Karpas-422 (cell line): ENCODE measurements around the gene CDCA5. TPM values are rescaled to one million over a fixed set of nuclear protein-coding genes. Genes with fewer than 3 reads are reported as not detected.
A peak's percentile ranks its signal among the peaks of the same experiment; 100 is the strongest.

Source experiments
- DNase-seq: peaks from one replicate; pipeline ENCODE4 v3.0.0-alpha.2; 2015
- H2AFZ ChIP-seq: fragments of 200-600 bp; sonication (generic); 2 replicates; pipeline ENCODE4 v1.6.1; 2014; ENCODE audit warnings: antibody characterized with exemption, low read length, mixed read lengths
- H3K27ac ChIP-seq: fragments of 200-600 bp; sonication (generic); 2 replicates; pipeline ENCODE4 v1.5.1; 2014; ENCODE audit warnings: mild to moderate bottlenecking, low read length, moderate library complexity
- H3K27me3 ChIP-seq: fragments of 200-600 bp; sonication (generic); 2 replicates; pipeline ENCODE4 v1.6.1; 2014; ENCODE audit warnings: low read length, mixed read lengths
- H3K36me3 ChIP-seq: fragments of 200-600 bp; sonication (generic); 2 replicates; pipeline ENCODE4 v1.6.1; 2014; ENCODE audit warnings: low read length, mixed read lengths; ENCODE audit not compliant: insufficient read depth
- H3K4me1 ChIP-seq: fragments of 200-600 bp; sonication (generic); 2 replicates; pipeline ENCODE4 v1.6.1; 2014; ENCODE audit warnings: mild to moderate bottlenecking, low read length, mixed read lengths
- H3K4me2 ChIP-seq: fragments of 200-600 bp; sonication (generic); 2 replicates; pipeline ENCODE4 v1.6.1; 2014; ENCODE audit warnings: low read length, low read depth, mild to moderate bottlenecking; ENCODE audit not compliant: poor library complexity, severe bottlenecking
- H3K4me3 ChIP-seq: fragments of 200-600 bp; sonication (generic); 2 replicates; pipeline ENCODE4 v1.5.1; 2014; ENCODE audit warnings: mild to moderate bottlenecking, antibody characterized with exemption, low read length, mixed read lengths
- H3K79me2 ChIP-seq: fragments of 200-600 bp; sonication (generic); 2 replicates; pipeline ENCODE4 v1.6.1; 2014; ENCODE audit warnings: mild to moderate bottlenecking, low read length, mixed read lengths
- H3K9ac ChIP-seq: fragments of 200-600 bp; sonication (generic); 2 replicates; pipeline ENCODE4 v1.6.0; 2014; ENCODE audit warnings: low read length
- H3K9me2 ChIP-seq: fragments of 200-600 bp; sonication (generic), shearing (Covaris generic); replicated peaks from 2 replicates; pipeline ENCODE4 v1.6.0; 2014; ENCODE audit warnings: mild to moderate bottlenecking, low read length, moderate library complexity; ENCODE audit not compliant: insufficient read depth
- H3K9me3 ChIP-seq: fragments of 300-700, 200-600 bp; sonication (generic); 2 replicates; pipeline ENCODE4 v1.6.1; 2014; ENCODE audit warnings: low read length, mixed read lengths
- H4K20me1 ChIP-seq: fragments of 200-600 bp; sonication (generic); 2 replicates; pipeline ENCODE4 v1.6.1; 2014; ENCODE audit warnings: mild to moderate bottlenecking, antibody characterized with exemption, low read length, low read depth; ENCODE audit not compliant: insufficient read depth
- total RNA-seq: library from RNA; depleted of rRNA; stranded (reverse); fragments of >200 nt; shearing (Covaris generic); gene quantifications from 2 replicates; pipeline ENCODE4 v1.2.3, GENCODE V29; 2014; ENCODE audit warnings: low replicate concordance

Gene CDCA5
- total RNA-seq, 1 experiment from 2014 or later: 24.3 TPM

DNA sequence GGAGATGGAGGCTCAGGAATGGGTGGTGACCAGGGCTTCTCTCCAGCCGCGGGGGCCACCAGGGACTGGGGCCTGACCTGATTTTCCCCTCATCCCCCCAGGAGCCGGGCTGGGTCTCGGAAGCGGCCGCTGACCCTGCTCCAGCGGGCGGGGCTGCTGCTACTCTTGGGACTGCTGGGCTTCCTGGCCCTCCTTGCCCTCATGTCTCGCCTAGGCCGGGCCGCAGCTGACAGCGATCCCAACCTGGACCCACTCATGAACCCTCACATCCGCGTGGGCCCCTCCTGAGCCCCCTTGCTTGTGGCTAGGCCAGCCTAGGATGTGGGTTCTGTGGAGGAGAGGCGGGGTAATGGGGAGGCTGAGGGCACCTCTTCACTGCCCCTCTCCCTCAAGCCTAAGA lies 4.0 kb upstream of the CDCA5 start:
- Histone ChIP-seq H3K79me2 (peaks cover 29% of the 10 kb centered on the region), H3K36me3 (peaks cover 8% of the 10 kb centered on the region; the same call in 1 of the 2 replicates), H3K9me2 (no peaks in the 10 kb centered on the region), H3K4me1 (peaks cover 14% of the 10 kb centered on the region), H3K4me2 (no peak overlapping the region), H4K20me1 (peaks cover 8% of the 10 kb centered on the region; the same call in 1 of the 2 replicates), H3K27ac (no peak overlapping the region), H3K9me3 (no peaks in the 10 kb centered on the region), H3K27me3 (no peaks in the 10 kb centered on the region), H2AFZ (no peak overlapping the region), H3K4me3 (no peak overlapping the region), H3K9ac (no peak overlapping the region)
- no peak for DNase-seq

DNA sequence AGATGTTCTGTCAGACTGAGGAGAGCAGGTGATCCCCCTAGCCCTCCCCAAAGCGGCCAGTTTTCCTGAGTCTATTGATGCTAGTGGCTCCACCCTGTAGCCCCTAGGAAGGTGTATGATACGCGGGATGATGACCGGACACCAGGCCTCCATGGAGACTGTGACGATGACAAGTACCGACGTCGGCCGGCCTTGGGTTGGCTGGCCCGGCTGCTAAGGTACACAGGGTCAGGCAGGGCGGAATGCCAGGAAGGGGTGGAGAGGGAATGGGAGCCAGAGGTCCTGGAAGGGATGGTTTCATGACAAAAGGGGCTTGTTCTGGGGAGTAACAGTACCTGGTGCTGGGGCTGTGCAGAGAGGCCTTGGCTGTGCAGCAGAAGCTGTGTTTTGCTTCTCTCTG lies 3.4 kb upstream of the CDCA5 start:
- Histone ChIP-seq H3K36me3 (peaks cover 8% of the 10 kb centered on the region; the same call in 1 of the 2 replicates), H3K9me3 (no peaks in the 10 kb centered on the region)

DNA sequence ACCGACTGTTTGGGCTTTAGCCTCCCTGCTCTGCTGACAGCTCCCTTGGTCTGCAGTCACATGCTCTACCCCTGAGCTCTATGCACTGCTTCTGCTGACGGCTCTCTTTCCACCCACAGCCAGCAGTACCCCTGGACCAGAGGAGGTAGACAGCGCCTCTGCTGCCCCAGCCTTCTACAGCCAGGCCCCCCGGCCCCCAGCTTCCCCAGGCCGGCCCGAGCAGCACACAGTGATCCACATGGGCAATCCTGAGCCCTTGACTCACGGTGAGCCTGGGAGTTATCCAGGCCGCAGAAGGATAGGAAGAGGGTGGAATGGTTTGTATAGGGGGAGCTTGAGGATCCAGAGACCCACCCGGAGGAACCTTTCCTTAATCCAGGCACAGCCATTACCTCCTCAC lies 3.0 kb upstream of the CDCA5 start:
- H3K36me3 ChIP-seq: peaks cover 8% of the 10 kb centered on the region; the same call in 1 of the 2 replicates
- no peaks in the 10 kb centered on the region for H3K9me2 ChIP-seq
- no peak for DNase-seq
- no peaks in the 10 kb centered on the region for H3K27me3 ChIP-seq
- H3K4me1 ChIP-seq: peaks cover 23% of the 10 kb centered on the region
- H3K4me3 ChIP-seq: no peak overlapping the region
- no peak overlapping the region for H3K27ac ChIP-seq
- H3K79me2 ChIP-seq: peaks cover 38% of the 10 kb centered on the region
- H3K9me3 ChIP-seq: no peaks in the 10 kb centered on the region
- peaks cover 8% of the 10 kb centered on the region; the same call in 1 of the 2 replicates for H4K20me1 ChIP-seq
- H3K9ac ChIP-seq: no peak overlapping the region
- no peak overlapping the region for H2AFZ ChIP-seq
- H3K4me2 ChIP-seq: no peak overlapping the region

More for the DNA sequence above, 3.4 kb upstream of the CDCA5 start:
- no peak for DNase-seq
- Histone ChIP-seq H3K4me3 (no peak overlapping the region), H3K27ac (no peak overlapping the region), H3K9me2 (no peaks in the 10 kb centered on the region), H3K4me2 (no peak overlapping the region), H3K27me3 (no peaks in the 10 kb centered on the region), H3K9ac (no peak overlapping the region), H4K20me1 (peaks cover 8% of the 10 kb centered on the region; the same call in 1 of the 2 replicates), H3K79me2 (peaks cover 34% of the 10 kb centered on the region), H2AFZ (no peak overlapping the region), H3K4me1 (peaks cover 19% of the 10 kb centered on the region)

DNA sequence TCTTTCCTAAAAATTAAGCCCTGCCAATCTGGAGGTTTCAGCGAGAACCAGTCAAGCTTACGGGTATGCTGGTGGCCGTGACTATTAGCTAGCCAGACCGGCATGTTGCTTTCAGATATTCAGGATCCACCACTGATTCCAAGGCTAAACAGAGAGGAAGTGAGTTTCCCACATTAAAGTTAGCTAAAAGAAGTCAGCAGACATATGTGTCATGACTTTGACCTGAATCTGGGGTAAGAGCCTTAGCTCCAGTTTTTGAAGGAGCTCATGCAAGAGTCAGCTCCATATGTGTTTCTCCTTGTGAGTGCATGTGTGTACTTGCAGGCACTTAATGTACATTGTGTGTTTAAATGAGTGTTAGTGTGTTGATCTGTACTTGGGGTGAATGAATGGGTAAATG lies 1.6 kb upstream of the CDCA5 start:
- peaks cover 48% of the 10 kb centered on the region for H3K79me2 ChIP-seq
- H3K4me2 ChIP-seq: peak overlapping the region; percentile 82
- peak overlapping the region; percentile 77 for H3K4me3 ChIP-seq

DNA sequence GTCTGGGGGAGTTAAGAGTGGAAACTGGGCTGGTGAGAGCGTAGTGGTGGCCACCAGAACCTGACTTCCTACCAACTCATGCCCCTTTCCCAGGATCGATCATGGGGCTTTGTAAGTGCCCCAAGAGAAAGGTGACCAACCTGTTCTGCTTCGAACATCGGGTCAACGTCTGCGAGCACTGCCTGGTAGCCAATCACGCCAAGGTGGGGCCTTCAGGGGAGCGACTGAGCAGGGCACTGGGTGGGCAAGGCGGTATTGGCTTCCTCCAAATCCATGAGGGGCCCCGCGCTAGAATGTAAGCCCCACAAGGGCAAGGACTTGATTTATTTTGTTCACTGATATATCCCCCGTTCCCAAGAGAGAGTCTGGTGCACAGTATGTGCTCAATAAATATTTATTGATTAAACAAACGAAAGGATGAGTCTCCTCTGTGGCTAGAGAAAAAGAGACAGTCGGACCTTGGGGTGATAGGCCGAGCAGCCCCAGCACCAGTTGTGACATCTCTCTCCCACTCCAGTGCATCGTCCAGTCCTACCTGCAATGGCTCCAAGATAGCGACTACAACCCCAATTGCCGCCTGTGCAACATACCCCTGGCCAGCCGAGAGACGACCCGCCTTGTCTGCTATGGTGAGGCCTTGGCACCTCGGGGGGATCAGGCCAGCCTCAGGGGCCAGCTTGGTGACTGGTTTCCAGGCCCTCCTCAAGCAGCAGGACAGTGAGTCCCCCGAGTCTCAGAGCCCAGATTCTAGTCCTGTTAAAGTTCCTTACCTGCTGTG lies 947 bp upstream of the CDCA5 start:
- H2AFZ ChIP-seq: no peak overlapping the region
- peaks cover 8% of the 10 kb centered on the region; the same call in 1 of the 2 replicates for H3K36me3 ChIP-seq
- peak overlapping the region; percentile 83 for H3K9ac ChIP-seq
- H3K4me3 ChIP-seq: peak overlapping the region; percentile 77
- H4K20me1 ChIP-seq: peaks cover 8% of the 10 kb centered on the region; the same call in 1 of the 2 replicates
- H3K9me3 ChIP-seq: no peaks in the 10 kb centered on the region
- H3K27me3 ChIP-seq: no peaks in the 10 kb centered on the region
- peak overlapping the region; percentile 82 for H3K4me2 ChIP-seq
- H3K79me2 ChIP-seq: peaks cover 48% of the 10 kb centered on the region
- peak overlapping the region; percentile 35 for H3K27ac ChIP-seq
- peaks cover 25% of the 10 kb centered on the region for H3K4me1 ChIP-seq
- H3K9me2 ChIP-seq: no peaks in the 10 kb centered on the region
- DNase-seq: no peak

More for the DNA sequence above, 1.6 kb upstream of the CDCA5 start:
- Histone ChIP-seq H4K20me1 (peaks cover 8% of the 10 kb centered on the region; the same call in 1 of the 2 replicates), H2AFZ (no peak overlapping the region), H3K9ac (peak overlapping the region; percentile 83), H3K36me3 (peaks cover 8% of the 10 kb centered on the region; the same call in 1 of the 2 replicates), H3K9me3 (no peaks in the 10 kb centered on the region), H3K4me1 (peaks cover 25% of the 10 kb centered on the region), H3K9me2 (no peaks in the 10 kb centered on the region), H3K27ac (no peak overlapping the region), H3K27me3 (no peaks in the 10 kb centered on the region)
- DNase-seq: no peak

DNA sequence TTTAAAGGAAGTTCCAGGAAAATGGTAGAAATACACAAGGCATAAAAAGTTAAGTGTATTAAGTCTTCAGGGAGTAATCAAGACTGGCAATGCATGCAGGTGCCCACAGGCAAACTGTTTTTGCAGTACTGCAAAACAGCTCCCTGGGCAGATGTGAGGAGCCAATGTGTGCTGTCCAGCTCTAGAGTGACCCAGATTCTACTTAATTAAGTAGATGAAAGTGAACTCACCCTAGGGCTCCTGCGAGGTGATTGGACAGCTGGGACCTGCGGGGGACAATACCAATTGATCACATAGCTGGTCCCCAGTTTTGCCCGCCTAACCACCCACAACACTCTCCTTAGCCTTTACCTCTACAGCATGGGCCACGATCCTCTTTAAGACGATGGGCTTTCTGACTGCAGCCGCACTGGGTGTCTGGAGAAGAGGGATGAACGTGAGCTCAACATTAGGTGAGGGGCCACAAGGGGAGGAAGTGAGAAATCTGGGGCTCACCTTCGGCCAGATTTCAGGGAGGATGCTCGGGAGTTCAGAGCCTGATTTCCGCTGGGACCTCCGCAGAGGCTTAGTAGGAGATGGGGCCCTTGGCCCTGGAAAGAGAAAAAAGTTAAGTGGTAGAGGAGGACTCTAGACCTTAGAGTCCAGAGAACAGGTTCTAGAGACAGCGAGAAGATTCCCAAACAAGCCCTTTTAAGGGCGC lies 556 bp downstream of the CDCA5 start:
- Histone ChIP-seq H2AFZ (0 out of 2 replicates have a peak overlapping the region, but pooled peaks have one; percentile 27), H3K36me3 (peaks cover 12% of the 10 kb centered on the region; the same call in 1 of the 2 replicates), H3K9me3 (no peaks in the 10 kb centered on the region), H3K4me1 (peaks cover 30% of the 10 kb centered on the region), H4K20me1 (peaks cover 8% of the 10 kb centered on the region; the same call in 1 of the 2 replicates), H3K27ac (peak overlapping the region; percentile 35), H3K9ac (peak overlapping the region; percentile 83), H3K79me2 (peaks cover 52% of the 10 kb centered on the region), H3K4me3 (peak overlapping the region; percentile 77), H3K4me2 (peak overlapping the region; percentile 82), H3K9me2 (no peaks in the 10 kb centered on the region), H3K27me3 (no peaks in the 10 kb centered on the region)
- peak; percentile 67 for DNase-seq

DNA sequence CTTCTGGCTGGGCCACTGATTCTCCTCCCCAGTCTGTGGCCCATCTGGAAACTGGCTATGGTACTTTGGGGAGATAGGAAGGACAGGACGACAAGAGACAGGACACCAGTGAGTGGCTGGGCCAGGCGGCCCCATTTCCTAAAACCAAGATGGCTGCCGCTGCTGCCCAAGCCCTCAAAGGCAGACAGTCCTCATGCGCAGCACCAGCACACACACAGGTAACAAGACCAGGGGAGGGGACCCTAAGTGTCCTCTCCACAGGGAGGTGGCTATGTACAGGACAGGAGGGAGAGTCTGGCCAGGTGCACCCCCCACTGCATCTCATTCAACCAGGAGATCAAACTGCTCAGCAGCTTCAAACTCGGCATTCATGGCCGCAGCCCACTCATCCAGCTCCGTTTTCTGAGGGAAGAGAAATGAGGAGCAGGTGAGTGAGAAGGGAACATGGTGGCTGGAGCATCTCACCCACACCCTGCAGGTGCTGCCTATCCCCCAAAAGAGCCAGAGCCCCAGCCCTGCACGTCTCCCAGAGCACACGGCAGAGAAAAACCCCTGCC lies 5.0 kb downstream of the CDCA5 start:
- Histone ChIP-seq H3K27me3 (no peaks in the 10 kb centered on the region), H3K9me2 (no peaks in the 10 kb centered on the region), H3K4me1 (peaks cover 19% of the 10 kb centered on the region), H4K20me1 (no peaks in the 10 kb centered on the region), H3K9ac (no peak overlapping the region), H3K4me2 (peak overlapping the region; percentile 9), H3K27ac (no peak overlapping the region), H3K36me3 (peaks cover 12% of the 10 kb centered on the region; the same call in 1 of the 2 replicates), H3K9me3 (no peaks in the 10 kb centered on the region), H3K79me2 (peaks cover 33% of the 10 kb centered on the region), H3K4me3 (no peak overlapping the region), H2AFZ (no peak overlapping the region)
- DNase-seq: no peak

DNA sequence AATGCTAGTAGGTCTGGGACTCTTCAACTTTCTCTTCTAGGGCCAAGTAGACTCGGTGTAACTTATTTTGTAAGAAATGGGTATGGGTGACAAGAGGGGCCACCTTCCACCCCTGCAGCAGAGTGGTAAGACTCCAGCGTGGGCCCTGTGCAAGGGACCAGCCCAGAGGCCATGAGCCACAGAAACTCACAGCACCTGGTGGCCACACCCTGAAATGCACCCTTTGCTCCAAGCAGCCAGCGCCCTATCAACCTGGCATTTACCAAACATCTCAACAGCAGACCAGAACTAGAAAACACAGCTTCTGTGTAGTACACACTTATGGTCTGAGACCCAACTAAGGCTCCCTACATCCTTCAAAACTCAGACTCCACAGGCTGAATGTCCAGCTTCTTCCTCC lies 5.7 kb downstream of the CDCA5 start:
- Histone ChIP-seq H3K27ac (no peak overlapping the region), H3K4me2 (no peak overlapping the region), H3K9ac (no peak overlapping the region), H3K4me1 (peaks cover 19% of the 10 kb centered on the region), H2AFZ (no peak overlapping the region), H3K79me2 (peaks cover 26% of the 10 kb centered on the region), H3K36me3 (peaks cover 12% of the 10 kb centered on the region; the same call in 1 of the 2 replicates), H3K4me3 (no peak overlapping the region), H3K27me3 (no peaks in the 10 kb centered on the region), H3K9me2 (no peaks in the 10 kb centered on the region), H3K9me3 (no peaks in the 10 kb centered on the region), H4K20me1 (no peaks in the 10 kb centered on the region)
- peak; percentile 83 for DNase-seq
